Measurements from ENCODE around the gene LRRTM3.
A peak's percentile ranks its signal among the peaks of the same experiment; 100 is the strongest.

GRCh38 chr10:66931340-66931948 is 5.6 kb downstream of the LRRTM3 start:
- TF ChIP-seq CTCF (IDR thresholded peaks at IDR 0.05) = peak; percentile 43 to 87 (median 68)
- no peak for TF ChIP-seq POLR2A (IDR thresholded peaks at IDR 0.05)

Measured in thyroid gland (tissue), 4 donors.